Left kidney (tissue), 2 donors: ENCODE measurements around the gene ANKRD55. TPM values are rescaled to one million over a fixed set of nuclear protein-coding genes. Genes with fewer than 3 reads are reported as not detected.
"Not testable (repeated sequence)": the region's sequence is repeated elsewhere in the genome, so short reads cannot be mapped to it uniquely, and the experiment has no call there.

Source experiments
- DNase-seq: peaks from one replicate; pipeline ENCODE4 v3.0.0-alpha.2; 2013
- polyA plus RNA-seq: library from polyadenylated mRNA; unstranded; fragments of 120-200 nt; gene quantifications from one replicate; pipeline ENCODE4 v1.2.1, GENCODE V29; 2013; ENCODE audit not compliant: insufficient read length

ANKRD55 gene
- polyA plus RNA-seq, 1 donor, result 1.1 TPM

DNA sequence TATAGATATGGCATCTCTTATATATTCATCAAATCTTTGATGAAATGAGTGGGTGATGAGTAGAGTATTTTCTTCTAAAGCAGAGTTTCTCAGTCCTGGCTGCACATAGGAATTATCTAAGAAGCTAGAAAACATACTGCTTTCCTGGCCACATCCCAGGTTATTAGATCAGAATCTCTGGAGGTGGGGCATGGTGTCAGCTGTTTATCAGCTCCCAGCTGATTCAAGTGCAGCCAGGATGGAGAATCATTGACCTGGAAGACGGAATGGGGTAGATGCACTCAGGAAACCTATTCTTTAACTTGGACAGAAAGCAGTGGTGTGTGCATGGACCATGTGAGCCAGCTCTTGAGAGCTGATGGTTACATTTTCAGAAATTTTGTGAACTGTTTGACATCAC is 130.2 kb downstream of the ANKRD55 start:
- DNase-seq, result no peak

DNA sequence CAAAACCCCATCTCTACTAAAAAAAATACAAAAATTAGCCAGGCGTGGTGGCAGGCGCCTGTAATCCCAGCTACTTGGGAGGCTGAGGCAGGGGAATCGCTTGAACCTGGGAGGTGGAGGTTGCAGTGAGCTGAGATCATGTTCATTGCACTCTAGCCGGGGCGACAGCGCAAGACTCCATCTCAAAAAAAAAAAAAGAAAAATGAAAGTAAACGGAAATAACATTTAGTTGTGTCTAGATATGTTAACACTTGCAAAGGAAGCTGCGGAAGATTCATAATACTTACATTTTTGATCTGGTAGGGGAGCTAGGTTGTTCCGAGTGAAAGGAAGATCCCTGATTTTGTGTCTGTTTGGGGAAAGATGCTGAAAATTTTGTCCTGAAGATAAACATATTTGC is 130.9 kb downstream of the ANKRD55 start:
- DNase-seq, result not testable (repeated sequence)

DNA sequence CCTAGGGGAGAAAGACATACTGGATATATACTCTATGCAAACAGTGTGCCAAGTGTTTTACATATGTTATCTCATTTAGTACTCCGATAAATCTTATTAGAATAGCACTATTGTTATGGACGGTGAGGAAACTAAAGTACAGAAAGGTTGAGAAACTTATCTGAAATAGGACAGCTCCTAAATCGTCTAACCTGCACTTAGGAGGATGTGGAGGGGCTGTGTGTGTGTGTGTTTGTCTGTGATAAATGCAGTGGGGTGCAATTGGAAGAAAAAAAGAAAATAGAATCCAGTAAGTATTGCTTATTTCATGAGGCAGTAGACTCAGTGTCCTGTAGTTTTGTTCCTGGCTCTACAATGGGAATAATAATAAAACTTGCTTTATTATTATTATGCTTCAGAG is 131.9 kb downstream of the ANKRD55 start:
- DNase-seq, result no peak

DNA sequence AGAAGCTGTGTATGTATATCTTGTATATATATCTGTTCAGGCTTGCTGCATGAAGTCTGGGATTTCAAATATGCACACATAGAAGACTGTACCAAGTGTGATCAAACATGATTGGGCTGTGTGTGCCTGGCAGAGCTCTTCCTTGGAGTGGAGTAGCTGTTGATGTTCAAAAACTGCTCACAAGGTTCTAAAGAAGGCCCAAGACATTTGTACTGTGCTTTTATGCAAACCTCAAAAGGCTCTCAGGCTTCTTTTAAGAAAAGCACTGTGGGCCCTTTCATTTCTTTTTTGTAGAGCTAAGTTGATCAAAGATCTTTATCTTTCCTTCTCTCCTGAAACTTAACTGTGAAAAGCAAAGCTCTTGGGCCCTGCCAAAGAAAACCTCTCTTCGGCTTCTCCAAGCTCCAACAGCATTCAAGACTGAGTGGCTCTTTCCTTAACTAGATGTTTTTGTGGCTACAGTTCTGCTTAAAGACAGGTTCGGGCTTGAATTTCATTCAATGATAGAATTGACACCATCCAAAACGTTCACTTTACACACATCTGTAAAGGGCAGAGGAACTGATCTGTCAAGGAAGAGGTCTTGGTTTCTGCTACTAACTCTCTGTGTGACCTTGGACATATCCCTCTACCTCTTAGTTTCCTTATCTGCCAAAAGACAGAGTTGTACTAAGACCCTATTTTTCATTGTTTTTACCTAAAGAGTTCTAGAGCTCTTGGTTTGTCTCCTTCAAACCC is 132.5 kb downstream of the ANKRD55 start:
- no peak for DNase-seq

DNA sequence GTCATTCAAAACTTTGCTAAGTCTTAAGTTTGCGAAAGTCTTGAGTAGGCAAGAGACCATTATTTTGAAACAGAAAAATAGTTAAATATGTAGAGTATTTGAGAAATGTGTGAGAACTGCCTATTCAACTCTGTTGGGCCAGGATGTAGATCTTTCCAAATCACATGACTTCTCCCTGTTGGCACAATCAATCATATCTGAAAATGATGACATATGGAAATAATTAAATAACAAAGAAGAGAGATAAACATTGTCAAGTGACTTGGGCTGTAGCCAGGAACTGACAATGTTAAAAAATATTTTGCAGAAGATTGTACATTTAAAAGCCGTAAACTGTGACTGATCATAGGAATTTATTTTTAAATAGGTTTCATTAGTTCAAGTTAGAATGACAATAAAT is 133.8 kb downstream of the ANKRD55 start:
- DNase-seq, result no peak

DNA sequence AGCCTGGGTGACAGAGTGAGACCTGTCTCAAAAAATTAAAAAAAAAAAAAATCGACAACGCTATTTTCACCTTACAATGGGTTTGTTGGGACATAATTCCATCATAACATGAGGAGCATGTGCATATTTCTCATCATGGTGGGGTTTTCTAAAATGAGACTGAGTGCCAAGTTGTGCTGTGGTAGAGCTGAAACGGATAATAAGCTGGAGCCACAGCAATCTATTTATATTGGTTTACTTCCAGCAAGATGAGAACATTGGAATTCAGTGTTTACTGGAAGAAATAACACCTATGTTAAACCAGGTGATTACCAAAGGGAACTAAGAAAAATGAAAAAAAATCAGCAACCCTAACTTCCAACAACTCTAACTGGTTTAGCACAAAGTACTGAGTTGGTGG is 136.1 kb downstream of the ANKRD55 start:
- no peak for DNase-seq

DNA sequence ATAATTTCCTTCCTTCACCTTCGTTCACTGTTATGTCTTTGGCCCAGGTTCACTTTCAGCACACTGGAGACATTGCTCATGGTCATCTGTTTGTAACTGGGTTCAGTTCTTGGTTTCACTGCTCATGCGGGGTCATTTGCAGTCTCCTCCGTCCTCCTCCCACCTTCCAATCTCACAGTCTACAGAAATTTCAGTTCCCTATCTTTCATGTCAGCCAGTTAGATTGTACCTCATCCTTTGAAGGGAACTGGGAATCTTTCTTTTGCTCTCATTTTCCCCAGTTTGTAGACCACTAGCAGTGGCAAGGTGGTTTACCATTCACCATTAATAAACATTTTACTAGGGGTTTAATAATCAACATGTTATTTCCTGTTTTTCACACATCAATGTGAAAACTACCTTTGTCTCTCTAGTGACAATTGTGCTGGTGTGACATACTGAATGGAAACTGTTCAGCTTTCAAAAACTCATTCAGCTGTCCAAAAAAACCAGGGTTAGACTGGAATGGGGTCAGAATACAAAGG is 137.5 kb downstream of the ANKRD55 start:
- DNase-seq, result no peak

DNA sequence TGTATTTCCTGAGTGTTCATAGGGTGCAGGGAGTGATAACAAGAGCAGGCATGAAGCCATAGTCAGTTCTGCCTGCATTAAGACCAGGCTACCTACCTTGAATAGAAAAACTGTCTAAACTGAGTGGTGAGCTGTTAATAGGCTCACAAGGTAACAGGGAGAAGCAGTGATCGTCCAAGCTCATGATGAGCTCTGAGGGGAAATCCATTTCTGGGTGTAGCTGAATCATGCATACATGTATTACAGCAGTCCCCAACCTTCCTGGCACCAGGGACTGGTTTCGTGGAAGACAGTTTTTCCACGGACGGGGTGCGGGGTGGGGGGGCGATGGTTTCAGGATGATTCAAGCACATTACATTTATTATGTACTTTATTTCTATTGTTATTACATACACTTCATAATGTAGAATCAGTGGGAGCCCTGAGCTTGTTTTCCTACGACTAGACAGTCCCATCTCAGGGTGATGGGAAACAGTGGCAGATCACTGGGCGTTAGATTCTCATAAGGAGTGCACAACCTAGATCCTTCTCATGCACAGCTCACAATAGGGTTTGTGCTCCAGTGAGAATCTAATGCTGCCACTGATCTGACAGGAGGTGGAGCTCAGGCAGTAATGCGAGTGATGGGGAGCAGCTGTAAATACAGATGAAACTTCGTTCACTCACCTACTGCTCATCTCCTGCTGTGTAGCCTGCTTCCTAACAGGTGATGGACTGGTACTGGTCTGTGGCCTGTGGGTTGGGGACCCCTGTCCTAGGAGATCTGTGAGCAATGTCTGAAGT is 138.4 kb downstream of the ANKRD55 start:
- DNase-seq, result no peak

DNA sequence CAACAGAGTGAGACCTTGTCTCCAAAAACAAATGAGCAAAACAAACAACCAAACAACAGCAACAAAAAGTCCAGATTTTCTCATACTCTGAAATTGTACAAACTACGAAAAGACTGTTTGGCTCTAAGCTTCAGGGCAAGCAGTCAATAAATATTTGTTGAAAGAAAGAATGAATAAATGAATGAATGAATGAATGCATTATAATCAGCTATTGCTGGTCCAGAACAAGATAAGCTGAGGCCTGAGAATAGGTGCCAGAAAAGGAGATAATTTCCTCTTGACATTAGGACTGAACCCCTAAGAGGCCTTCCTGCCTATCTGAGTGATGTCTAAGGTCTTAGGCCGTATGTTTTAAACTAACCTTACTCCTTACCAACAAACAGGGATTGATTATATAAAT is 139.2 kb downstream of the ANKRD55 start:
- no peak for DNase-seq

DNA sequence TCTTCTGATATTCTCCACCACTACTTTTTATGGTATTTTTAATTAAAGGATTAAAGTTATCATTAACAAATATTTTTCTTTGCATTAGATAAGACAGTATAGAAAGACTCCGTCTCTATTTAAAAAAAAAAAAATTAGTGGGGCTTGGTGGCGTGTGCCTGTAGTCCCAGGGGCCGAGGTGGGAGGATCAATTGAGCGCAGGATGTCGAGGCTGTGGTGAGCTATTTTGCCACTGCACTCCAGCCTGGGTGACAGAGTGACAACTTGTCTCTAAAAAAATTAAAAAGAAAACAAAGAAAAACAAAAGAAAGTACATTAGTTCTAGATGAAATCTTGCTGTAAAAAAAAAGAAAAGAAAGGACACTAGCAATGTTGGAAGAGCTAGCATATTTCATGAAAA is 141.0 kb downstream of the ANKRD55 start:
- DNase-seq, result no peak

DNA sequence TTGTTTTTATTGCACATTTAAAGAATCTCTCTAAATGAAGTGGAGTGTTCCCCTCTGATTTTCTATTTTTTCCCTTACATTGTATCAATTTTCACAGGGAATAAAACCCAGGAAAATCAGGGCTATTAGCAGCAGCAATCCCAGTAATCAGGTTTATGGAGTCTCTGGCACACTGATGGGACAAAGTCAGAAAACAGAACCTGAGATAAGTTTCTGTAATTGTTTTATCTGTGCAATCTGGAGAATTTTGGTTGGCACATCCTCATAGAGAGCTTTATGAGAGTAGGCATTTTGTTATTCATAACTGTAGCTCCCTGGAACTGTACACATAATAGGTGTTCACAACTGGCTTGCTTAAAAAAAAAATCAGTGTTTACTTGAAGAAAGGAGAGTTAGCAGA is 141.5 kb downstream of the ANKRD55 start:
- DNase-seq, result no peak

DNA sequence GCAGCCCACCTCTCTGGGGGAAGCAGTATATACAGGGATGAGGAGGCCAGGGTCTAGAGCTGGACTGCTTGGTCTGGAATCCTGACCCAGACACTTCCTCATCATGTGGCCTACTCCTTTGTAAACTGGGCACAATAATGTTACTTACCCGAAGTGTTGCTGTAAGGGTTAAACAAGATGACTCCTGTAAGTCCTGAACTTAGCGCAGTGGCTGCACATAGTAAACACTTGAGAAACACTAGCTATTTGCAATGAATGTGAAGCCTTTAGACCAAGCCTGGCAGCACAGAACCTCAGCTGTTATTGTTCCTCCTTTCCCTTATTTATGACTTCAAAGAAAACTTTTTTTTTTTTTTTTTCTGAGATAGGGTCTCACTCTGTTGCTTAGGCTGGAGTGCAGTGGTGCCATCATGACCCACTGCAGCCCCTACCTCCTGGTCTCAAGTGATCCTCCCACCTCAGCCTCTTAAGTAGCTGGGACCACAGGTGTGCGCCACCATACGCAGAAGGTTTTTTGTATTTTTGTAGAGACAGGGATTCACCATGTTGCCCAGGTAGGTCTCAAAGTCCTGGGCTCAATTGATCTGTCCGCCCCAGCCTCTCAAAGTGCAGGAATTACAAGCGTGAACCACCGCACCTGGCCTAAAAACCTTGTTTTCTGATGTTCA is 142.2 kb downstream of the ANKRD55 start:
- no peak for DNase-seq

DNA sequence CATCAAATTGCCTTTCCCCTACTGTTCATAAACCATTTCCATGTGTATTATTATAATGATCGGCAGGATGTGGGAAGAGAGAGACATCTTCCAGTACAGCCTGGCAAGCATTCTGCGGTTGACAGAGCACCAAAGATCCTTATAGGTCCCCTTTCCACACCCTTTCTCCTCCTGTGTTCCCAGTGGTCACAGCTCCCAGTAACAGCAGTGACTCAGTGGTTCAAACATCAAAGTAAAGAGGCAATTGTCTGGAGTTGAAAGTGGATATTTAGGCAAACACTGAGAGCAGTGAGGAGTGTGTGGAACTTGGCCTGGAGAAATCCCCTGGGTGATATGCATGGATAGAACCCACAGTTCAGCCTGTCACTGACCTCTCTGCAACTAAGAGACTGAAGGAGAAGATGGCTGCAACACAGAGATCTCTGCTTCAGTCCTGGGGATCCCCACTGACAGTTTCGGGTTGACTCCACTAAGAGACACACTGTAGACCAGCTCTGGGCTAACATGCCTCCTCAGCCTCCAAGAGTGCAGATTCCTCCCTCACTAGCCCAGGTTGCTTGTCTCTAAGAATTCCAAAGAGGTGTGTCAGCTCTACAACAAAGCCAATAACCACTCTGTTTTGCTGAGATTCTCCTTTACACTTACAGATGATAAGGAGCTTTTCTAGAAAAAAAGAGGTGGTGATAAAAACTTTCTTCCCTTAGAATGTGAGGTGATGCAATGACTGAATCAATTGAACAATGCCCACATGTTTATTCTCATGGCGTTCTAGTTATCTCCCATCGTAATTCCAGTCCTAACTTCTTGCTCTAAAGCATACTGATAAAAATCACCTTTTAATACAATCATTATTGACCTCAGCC is 143.9 kb downstream of the ANKRD55 start:
- no peak for DNase-seq

DNA sequence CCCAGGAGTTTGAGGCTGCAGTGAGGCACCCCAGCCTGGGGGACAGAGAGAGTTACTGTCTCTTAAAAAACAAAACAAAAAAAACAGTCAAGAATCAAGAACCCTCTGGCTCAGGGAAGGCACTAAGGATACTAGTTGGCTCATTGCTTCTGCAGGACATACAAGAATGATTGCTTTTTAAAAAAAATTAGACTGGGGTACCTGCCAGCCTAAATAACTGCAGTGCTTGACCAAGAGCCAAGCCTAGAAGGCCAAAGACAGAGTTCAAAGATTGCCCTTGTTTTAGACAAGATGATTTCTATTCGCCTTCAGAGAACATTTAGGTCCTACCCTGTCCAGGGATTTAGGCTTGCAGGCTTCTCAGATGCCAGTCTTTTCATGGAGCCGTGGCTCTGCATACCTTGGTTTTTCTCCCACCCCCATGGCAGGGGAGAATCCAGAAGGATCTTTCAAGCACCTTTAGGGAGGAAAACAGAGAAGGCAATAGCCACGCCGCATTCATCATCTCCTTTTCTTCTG is 144.6 kb downstream of the ANKRD55 start:
- no peak for DNase-seq

DNA sequence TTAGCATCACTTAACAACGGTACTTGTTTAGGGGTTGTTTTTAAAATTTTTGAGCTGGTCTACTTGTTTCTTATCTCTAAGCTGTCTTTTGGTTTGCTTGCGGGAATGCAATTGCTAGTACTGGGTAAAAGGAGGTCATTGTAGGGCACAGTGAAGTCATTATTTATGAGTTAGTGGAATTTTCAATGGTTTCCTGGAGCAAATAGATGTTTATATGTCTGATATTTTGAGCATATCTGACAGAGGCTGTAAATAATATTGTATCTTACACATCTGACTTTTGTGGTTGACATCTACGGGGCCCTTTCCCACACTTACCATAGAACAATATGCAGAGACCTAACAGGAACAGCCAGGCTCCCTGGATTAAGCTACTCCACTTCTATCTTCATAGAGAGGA is 147.9 kb downstream of the ANKRD55 start:
- no peak for DNase-seq

DNA sequence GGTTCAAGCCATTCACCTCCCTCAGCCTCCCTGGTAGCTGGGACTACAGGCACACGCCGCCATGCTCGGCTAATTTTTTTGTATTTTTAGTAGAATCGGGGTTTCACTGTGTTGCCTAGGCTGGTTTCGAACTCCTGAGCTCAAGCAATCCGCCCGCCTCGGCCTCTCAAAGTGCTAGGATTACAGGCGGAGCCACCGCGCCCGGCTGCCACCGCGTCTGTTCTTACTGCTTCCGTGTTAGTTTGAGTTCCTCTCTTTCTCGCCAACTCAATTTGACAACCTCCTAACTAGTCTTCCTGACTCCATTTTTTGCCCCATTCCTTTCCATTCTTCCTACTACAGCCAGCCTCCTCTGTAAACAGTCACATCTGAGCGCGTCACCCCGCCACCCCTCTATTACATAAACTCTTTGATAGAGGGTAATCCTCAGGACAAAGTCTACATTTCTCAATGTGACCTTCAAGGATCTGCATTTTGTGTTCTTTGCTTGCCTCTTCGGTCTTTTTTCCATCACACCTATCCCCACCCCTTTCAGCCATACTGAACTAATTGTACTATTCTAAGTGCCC is 149.8 kb downstream of the ANKRD55 start:
- no peak for DNase-seq

DNA sequence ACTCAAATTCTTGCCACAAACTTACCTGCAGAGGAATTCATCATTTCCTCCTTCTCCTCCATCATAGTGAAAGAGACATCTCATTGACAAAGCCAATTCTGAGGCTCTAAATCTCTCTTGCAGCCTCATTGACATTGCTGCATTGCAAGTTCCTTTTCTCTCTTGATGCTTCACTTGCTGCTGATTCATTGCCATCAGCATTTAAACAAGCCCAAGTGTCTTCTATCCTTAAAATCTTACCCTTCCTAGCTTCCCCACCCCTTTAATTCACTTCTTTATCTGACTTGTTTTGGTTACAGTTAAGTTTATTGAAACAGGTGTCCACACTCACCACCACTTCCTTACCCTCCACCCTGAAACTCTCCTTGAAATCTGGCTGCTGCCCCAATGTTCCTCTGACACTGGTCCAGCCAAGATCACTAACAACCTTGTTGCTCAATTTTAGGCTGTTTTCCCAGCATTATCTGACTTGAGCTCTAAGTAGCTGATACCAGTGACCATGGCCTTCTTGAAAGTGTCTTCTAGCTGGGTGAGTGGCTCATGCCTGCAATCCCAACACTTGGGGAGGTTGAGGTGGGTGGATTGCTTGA is 152.0 kb downstream of the ANKRD55 start:
- not testable (repeated sequence) for DNase-seq

DNA sequence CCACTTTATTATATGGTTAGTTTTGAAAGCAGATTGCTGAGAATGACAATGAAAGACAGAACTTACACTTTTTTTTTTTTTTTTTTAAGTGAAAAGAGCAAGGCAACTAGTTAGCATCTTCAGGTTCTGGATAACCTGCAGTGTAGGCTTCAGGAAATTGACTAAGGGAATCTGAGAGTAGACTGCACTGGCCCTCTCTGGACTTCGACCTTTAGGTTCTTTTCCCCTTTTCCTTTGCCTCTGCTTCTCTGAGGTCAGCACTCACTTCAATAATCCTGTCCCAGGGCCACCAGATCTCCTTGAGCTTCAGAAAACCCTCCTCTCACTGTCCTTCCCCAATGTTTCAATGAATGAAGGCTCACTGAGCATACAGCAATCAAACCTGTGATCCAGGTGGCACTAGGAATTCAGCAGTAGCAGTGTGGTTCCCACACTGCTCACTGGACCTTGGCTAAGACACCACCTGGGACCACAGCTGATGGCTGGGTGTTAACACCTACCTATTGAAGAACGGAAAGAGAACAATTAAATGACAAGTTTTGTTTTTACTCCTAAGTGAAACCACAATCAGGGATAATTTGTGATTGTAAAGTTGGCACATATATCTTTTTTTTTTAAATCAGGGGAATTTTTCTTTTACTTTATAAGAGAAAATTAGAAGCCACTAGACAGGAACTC is 152.6 kb downstream of the ANKRD55 start:
- no peak for DNase-seq

DNA sequence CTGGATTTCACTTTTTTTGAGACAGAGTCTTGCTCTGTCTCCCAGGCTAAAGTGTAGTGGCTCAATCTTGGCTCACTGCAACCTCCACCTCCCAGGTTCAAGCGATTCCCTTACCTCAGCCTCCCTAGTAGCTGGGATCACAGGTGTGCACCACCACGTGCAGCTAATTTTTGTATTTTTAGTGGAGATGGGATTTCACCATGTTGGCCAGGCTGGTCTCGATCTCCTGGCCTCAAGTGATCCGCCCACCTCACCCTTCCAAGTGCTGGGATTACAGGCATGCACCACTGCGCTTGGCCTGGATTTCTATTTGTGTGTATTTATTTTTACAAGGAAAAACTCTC is 154.0 kb downstream of the ANKRD55 start:
- DNase-seq, result not testable (repeated sequence)
